ENCODE results near the gene GPBP1. TPM values are rescaled to one million over a fixed set of nuclear protein-coding genes. Genes with fewer than 3 reads are reported as not detected.

The GPBP1 gene
- total and polyA plus RNA-seq, 9 of the 15 experiments (the other 6 are each of a cell fraction or from before 2014, with no cell fraction given), result 31.0 to 109 (median 68.4) TPM

DNA sequence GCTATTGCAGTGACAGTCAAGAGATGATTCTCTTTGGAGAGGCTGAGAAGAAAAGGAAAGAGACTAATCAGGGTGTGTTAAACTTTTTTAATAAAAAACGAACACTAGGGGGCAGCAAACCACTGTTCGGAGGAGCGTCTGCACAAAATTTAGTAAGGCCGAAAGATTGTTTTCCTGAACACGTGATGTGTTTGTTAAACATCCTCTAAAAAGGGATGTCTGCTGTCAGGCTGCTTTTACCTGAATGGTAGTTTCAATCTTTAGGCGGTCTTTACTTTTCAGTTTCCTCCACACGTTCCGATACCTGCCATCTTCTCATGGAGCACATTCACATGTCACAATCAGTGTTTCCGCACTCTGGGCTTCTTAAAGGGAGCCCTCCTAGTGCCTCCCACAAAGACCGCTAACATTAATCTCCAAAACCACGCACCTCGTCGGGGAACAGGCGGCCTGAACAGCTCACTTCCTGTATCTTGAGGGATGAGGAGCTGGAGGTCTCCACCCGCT lies 125.2 kb downstream of the GPBP1 start (continued):
- TF ChIP-seq, protein P1, sequence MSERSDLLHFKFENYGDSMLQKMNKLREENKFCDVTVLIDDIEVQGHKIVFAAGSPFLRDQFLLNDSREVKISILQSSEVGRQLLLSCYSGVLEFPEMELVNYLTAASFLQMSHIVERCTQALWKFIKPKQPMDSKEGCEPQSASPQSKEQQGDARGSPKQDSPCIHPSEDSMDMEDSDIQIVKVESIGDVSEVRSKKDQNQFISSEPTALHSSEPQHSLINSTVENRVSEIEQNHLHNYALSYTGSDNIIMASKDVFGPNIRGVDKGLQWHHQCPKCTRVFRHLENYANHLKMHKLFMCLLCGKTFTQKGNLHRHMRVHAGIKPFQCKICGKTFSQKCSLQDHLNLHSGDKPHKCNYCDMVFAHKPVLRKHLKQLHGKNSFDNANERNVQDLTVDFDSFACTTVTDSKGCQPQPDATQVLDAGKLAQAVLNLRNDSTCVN (CRISPR knock-in tag; IDR thresholded peaks at IDR 0.05), result no peak
- TF ChIP-seq, protein P2, sequence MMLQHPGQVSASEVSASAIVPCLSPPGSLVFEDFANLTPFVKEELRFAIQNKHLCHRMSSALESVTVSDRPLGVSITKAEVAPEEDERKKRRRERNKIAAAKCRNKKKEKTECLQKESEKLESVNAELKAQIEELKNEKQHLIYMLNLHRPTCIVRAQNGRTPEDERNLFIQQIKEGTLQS (IDR thresholded peaks at IDR 0.05), result no peak
- TF ChIP-seq, protein P2 (CRISPR knock-in tag; conservative IDR thresholded peaks at IDR 0.05), result no peak
- TF ChIP-seq POU5F1 (IDR thresholded peaks at IDR 0.05; ENCODE audit: borderline replicate concordance, low read depth, low read length, partially characterized antibody), result no peak
- peak; percentile 70 to 82 for TF ChIP-seq RAD21 (CRISPR knock-in tag; conservative IDR thresholded peaks at IDR 0.05 in 1 of 2, IDR thresholded peaks at IDR 0.05 in 1 of 2)
- no peak for TF ChIP-seq ZKSCAN8 (CRISPR knock-in tag; IDR thresholded peaks at IDR 0.05)
- no peak for TF ChIP-seq CREM (IDR thresholded peaks at IDR 0.05; ENCODE audit: low read depth)
- no peak for TF ChIP-seq PCBP1 (IDR thresholded peaks at IDR 0.05; ENCODE audit: low read depth, low read length, poor library complexity, severe bottlenecking)
- TF ChIP-seq MYC (IDR thresholded peaks at IDR 0.05; ENCODE audit: low read depth, low read length), result no peak
- TF ChIP-seq MYC (CRISPR knock-in tag; IDR thresholded peaks at IDR 0.05; ENCODE audit: borderline replicate concordance, low read depth), result no peak
- TF ChIP-seq, protein P3, sequence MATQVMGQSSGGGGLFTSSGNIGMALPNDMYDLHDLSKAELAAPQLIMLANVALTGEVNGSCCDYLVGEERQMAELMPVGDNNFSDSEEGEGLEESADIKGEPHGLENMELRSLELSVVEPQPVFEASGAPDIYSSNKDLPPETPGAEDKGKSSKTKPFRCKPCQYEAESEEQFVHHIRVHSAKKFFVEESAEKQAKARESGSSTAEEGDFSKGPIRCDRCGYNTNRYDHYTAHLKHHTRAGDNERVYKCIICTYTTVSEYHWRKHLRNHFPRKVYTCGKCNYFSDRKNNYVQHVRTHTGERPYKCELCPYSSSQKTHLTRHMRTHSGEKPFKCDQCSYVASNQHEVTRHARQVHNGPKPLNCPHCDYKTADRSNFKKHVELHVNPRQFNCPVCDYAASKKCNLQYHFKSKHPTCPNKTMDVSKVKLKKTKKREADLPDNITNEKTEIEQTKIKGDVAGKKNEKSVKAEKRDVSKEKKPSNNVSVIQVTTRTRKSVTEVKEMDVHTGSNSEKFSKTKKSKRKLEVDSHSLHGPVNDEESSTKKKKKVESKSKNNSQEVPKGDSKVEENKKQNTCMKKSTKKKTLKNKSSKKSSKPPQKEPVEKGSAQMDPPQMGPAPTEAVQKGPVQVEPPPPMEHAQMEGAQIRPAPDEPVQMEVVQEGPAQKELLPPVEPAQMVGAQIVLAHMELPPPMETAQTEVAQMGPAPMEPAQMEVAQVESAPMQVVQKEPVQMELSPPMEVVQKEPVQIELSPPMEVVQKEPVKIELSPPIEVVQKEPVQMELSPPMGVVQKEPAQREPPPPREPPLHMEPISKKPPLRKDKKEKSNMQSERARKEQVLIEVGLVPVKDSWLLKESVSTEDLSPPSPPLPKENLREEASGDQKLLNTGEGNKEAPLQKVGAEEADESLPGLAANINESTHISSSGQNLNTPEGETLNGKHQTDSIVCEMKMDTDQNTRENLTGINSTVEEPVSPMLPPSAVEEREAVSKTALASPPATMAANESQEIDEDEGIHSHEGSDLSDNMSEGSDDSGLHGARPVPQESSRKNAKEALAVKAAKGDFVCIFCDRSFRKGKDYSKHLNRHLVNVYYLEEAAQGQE (IDR thresholded peaks at IDR 0.05; ENCODE audit: borderline replicate concordance), result peak; percentile 68
- TF ChIP-seq, protein P3 (CRISPR knock-in tag; IDR thresholded peaks at IDR 0.05; ENCODE audit: low read depth), result no peak
- TF ChIP-seq SREBF1 (IDR thresholded peaks at IDR 0.05; ENCODE audit: borderline replicate concordance, low read depth, low read length), result no peak
- TF ChIP-seq TOE1 (IDR thresholded peaks at IDR 0.05; ENCODE audit: borderline replicate concordance), result peak; percentile 45; the same call in 1 of the 2 replicates
- no peak for TF ChIP-seq TOE1 (CRISPR knock-in tag; IDR thresholded peaks at IDR 0.05; ENCODE audit: borderline replicate concordance, low read depth)
- TF ChIP-seq, protein P4, sequence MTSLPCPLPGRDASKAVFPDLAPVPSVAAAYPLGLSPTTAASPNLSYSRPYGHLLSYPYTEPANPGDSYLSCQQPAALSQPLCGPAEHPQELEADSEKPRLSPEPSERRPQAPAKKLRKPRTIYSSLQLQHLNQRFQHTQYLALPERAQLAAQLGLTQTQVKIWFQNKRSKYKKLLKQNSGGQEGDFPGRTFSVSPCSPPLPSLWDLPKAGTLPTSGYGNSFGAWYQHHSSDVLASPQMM (CRISPR knock-in tag; IDR thresholded peaks at IDR 0.05), result no peak
- no peak for TF ChIP-seq KLF6 (CRISPR knock-in tag; IDR thresholded peaks at IDR 0.05; ENCODE audit: borderline replicate concordance)
- TF ChIP-seq SMARCB1 (IDR thresholded peaks at IDR 0.05; ENCODE audit: insufficient read length, low read depth), result no peak
